K562 (cell line): Measurements from ENCODE around the gene RHAG.

Experiments used
- NCOR1 ChIP-seq: fragments of 450-650 bp; IDR thresholded peaks from 2 replicates; pipeline ENCODE4 v1.6.1; 2016; ENCODE audit warnings: mild to moderate bottlenecking, moderate library complexity
- POLR2A ChIP-seq: fragments of 450-650 bp; conservative IDR thresholded peaks from 2 replicates; pipeline ENCODE4 v1.6.1; 2016
- RBM17 ChIP-seq: fragments of 200-400 bp; formaldehyde crosslinking; IDR thresholded peaks from 2 replicates; pipeline ENCODE4 v1.6.1; 2017; ENCODE audit warnings: low read depth, mild to moderate bottlenecking, low read length, borderline replicate concordance
- ZNF124 ChIP-seq: sonication (generic); formaldehyde crosslinking; IDR thresholded peaks from 2 replicates; pipeline ENCODE4 v1.8.1; 2022; ENCODE audit warnings: missing genetic modification reagents
- ZNF586 ChIP-seq: fragments of 450-650 bp; formaldehyde crosslinking; conservative IDR thresholded peaks from 2 replicates; pipeline ENCODE4 v1.4.0; 2020; ENCODE audit warnings: mild to moderate bottlenecking, moderate library complexity
- TF ChIP-seq, protein P1 (sequence below), 2 experiments: fragments of 450-650 bp in 1 of 2; sonication (generic) in 1 of 2; formaldehyde crosslinking in 1 of 2; IDR thresholded peaks; 2 replicates each; pipeline versions ENCODE4 v1.7.1 to v1.9.0; 2016 to 2022; ENCODE audit warnings: inconsistent platforms in 1 of 2, mild to moderate bottlenecking in 1 of 2, missing genetic modification reagents in 1 of 2
- TF ChIP-seq, protein P2 (sequence below), 3 experiments: IDR thresholded peaks in 2 of 3; conservative IDR thresholded peaks in 1 of 3; 2 replicates each; pipeline ENCODE4 v1.5.1; 2011 to 2012; ENCODE audit warnings: low read length in 3 of 3, mild to moderate bottlenecking in 3 of 3, control low read depth in 2 of 3, improper control_type of control experiment in 1 of 3, inconsistent platforms in 1 of 3, low read depth in 1 of 3, mixed read lengths in 1 of 3, moderate library complexity in 1 of 3; ENCODE audit not compliant: insufficient read depth in 2 of 3

DNA sequence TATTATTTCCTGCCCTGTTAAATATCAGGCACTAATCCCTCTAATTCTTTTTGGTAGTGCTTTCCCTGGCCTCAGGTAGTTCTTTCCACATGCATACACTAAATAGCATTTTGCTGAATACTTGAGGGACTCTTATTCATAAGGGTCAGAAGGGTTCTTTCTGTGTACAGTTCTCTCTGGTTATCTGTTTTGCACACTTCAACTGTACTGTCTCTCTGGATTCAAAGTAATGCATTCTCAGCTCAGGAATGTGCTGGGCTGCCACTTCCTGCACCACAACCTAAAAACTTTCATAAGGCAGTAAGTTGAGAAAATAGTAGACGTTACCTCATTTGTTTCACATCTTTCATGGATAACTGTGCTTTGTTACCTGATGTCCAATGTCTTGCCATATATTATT lies 54.1 kb downstream of the RHAG start:
- TF ChIP-seq, protein P1, sequence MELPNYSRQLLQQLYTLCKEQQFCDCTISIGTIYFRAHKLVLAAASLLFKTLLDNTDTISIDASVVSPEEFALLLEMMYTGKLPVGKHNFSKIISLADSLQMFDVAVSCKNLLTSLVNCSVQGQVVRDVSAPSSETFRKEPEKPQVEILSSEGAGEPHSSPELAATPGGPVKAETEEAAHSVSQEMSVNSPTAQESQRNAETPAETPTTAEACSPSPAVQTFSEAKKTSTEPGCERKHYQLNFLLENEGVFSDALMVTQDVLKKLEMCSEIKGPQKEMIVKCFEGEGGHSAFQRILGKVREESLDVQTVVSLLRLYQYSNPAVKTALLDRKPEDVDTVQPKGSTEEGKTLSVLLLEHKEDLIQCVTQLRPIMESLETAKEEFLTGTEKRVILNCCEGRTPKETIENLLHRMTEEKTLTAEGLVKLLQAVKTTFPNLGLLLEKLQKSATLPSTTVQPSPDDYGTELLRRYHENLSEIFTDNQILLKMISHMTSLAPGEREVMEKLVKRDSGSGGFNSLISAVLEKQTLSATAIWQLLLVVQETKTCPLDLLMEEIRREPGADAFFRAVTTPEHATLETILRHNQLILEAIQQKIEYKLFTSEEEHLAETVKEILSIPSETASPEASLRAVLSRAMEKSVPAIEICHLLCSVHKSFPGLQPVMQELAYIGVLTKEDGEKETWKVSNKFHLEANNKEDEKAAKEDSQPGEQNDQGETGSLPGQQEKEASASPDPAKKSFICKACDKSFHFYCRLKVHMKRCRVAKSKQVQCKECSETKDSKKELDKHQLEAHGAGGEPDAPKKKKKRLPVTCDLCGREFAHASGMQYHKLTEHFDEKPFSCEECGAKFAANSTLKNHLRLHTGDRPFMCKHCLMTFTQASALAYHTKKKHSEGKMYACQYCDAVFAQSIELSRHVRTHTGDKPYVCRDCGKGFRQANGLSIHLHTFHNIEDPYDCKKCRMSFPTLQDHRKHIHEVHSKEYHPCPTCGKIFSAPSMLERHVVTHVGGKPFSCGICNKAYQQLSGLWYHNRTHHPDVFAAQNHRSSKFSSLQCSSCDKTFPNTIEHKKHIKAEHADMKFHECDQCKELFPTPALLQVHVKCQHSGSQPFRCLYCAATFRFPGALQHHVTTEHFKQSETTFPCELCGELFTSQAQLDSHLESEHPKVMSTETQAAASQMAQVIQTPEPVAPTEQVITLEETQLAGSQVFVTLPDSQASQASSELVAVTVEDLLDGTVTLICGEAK (IDR thresholded peaks at IDR 0.05): no peak
- TF ChIP-seq, protein P1 (CRISPR knock-in tag; IDR thresholded peaks at IDR 0.05): no peak
- TF ChIP-seq POLR2A: no peak
- TF ChIP-seq, protein P2, sequence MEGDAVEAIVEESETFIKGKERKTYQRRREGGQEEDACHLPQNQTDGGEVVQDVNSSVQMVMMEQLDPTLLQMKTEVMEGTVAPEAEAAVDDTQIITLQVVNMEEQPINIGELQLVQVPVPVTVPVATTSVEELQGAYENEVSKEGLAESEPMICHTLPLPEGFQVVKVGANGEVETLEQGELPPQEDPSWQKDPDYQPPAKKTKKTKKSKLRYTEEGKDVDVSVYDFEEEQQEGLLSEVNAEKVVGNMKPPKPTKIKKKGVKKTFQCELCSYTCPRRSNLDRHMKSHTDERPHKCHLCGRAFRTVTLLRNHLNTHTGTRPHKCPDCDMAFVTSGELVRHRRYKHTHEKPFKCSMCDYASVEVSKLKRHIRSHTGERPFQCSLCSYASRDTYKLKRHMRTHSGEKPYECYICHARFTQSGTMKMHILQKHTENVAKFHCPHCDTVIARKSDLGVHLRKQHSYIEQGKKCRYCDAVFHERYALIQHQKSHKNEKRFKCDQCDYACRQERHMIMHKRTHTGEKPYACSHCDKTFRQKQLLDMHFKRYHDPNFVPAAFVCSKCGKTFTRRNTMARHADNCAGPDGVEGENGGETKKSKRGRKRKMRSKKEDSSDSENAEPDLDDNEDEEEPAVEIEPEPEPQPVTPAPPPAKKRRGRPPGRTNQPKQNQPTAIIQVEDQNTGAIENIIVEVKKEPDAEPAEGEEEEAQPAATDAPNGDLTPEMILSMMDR (IDR thresholded peaks at IDR 0.05 in 2 of 3, conservative IDR thresholded peaks at IDR 0.05 in 1 of 3; ENCODE audit: insufficient read depth in 2 of 3, low read depth in 1 of 3, low read length in 3 of 3): no peak
- TF ChIP-seq RBM17: no peak
- no peak for TF ChIP-seq ZNF124 (CRISPR knock-in tag)
- no peak for TF ChIP-seq ZNF586 (CRISPR knock-in tag)
- no peak for TF ChIP-seq NCOR1
